Measurements from ENCODE around the gene SLC30A4. TPM values are rescaled to one million over a fixed set of nuclear protein-coding genes. Genes with fewer than 3 reads are reported as not detected.
A peak's percentile ranks its signal among the peaks of the same experiment; 100 is the strongest.
"Not testable (repeated sequence)": the region's sequence is repeated elsewhere in the genome, so short reads cannot be mapped to it uniquely, and the experiment has no call there.

SLC30A4 gene, protein sequence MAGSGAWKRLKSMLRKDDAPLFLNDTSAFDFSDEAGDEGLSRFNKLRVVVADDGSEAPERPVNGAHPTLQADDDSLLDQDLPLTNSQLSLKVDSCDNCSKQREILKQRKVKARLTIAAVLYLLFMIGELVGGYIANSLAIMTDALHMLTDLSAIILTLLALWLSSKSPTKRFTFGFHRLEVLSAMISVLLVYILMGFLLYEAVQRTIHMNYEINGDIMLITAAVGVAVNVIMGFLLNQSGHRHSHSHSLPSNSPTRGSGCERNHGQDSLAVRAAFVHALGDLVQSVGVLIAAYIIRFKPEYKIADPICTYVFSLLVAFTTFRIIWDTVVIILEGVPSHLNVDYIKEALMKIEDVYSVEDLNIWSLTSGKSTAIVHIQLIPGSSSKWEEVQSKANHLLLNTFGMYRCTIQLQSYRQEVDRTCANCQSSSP
- 4.7 TPM for total RNA-seq

DNA sequence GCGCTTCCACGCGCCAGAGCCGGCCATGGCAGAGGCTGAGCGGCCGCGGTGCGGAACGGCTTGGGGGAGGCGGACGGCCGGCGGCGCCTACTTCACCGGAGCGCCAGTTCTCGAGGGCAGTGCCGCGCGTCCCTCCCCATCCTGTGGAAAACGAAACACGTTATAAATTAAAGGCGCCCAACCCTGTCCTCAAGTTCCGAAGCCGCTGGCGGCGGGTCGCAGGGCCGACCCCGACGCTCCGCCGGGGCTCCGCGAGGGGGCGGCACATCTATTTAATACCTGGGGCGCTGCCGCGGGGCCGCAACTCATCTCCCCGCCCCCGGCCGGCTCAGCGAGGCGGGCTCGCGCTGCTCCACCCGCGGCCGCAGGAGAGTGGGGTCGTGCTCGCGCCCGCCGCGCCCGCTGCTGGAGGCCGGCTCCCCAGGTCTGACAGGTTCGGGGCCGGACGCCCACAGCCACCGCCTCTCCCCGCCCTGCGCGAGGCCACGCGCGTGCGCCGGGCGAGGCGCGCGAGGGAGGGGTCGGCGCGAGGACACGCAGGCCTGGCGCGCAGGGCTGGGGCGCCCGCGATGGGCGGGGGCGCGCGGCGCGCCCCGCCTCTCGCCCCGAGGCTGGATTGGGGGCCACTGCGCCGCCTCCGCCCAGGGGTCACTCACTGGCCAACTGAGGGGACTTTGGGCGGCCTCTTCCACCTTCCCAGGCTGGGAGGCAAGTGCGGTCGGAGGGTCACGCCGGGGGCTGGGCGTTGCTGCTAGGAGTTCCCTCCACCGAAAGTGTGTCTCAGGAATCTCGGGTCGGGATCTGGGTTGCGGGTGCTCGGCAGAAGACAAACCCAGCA lies at the start of gene SLC30A4:
Gene SLC30A4 (minus strand): TSS at position 428 of the 838 bp plus-strand sequence. CDS start 401 bp downstream, at position 27.
- DNase-seq (ENCODE audit: low spot score): peak; percentile 54

DNA sequence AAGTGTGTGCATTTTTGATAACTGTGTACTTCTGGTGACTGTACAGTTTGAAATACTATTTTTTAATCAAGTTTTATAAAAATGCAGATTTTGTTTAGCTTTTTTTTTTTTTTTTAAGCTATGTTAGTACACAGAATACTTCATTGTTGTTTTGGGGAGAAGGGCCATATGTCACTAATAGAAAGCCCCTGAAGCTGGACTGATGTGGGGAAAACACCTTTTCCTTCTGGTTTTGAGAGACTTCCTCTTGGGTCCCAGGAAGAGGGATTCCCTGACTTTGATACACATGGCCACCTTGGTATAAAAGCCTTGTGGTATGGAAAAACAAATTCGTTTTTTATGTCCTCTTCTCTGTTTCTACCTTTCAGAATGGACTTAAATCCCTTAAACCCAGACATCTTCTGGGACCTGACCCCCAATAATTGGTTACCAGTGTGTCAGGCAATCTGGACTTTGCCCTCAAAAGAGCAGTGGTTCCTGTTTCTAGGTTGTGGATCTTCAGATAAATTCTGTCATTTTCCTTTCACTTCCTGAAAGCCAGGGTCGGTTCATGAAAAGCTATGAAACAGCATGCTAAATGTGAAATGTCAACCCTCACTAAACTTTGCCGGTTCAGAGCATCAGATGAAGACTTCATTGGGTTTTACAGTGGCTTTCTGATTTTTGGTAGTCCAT lies 33.5 kb upstream of the SLC30A4 start:
- no peak for DNase-seq (ENCODE audit: low spot score)

DNA sequence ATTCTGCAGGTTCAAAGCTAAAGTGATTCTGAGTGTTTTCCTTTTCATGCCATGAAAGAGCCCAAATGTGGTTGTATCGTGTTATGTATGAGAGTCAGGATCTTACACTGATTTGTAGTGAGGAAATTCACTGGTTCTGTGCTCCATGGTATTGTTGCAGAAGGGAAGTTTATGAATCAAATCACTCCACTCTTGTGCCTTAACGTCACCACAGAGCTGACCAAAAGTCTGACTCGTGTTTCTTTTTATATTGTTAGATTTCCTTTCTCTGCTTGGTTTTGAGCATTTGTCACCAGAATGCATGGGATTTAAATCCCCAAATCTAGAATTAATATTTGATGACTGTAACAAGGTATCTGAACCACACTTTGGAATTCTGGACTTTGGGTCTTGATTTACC lies 29.1 kb upstream of the SLC30A4 start:
- no peak for DNase-seq (ENCODE audit: low spot score)

DNA sequence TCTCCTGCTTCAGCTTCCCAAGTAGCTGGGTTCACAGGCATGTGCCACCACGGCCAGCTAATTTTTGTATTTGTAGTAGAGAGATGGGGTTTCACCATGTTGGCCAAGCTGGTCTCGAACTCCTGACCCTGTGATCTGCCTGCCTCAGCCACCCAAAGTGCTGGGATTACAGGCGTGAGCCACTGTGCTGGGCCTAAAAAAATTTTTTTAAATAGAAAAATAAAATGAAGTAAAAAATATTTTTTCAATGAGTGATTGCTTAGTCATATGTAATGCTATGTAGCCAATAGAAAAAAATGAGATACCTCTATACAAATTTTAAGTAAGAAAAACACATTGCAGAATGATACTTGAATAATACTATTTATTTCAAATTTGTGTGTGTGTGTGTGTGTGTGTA lies 27.9 kb upstream of the SLC30A4 start:
- no peak for DNase-seq (ENCODE audit: low spot score)

DNA sequence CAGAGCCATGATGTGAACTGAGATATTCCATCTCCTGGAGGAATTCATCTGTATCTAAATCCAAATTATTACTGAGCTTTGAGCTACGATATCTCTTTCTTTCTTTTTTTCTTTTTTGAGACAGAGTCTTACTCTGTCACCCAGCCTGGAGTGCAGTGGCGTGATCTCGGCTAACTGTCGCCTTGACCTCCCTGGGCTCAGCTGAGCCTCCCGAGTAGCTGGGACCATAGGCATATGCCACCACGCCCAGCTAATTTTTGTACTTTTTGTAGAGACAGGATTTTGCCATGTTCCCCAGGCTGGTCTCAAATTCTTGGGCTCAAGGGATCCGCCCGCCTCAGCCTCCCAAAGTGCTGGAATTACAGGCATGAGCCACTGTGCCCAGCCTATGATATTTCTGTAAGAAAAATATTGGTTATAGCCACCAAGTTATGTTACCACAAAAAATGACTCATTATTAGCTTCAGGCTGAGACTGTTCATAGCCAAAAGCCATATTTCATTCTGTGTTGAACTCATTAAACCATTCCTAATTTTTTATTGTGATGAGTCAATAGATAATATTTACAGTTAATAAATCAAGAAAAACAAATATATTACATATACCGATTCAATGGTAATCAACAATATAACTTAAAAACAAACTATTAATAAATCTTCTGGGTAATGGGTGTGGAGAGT lies 27.1 kb upstream of the SLC30A4 start:
- DNase-seq (ENCODE audit: low spot score): no peak

DNA sequence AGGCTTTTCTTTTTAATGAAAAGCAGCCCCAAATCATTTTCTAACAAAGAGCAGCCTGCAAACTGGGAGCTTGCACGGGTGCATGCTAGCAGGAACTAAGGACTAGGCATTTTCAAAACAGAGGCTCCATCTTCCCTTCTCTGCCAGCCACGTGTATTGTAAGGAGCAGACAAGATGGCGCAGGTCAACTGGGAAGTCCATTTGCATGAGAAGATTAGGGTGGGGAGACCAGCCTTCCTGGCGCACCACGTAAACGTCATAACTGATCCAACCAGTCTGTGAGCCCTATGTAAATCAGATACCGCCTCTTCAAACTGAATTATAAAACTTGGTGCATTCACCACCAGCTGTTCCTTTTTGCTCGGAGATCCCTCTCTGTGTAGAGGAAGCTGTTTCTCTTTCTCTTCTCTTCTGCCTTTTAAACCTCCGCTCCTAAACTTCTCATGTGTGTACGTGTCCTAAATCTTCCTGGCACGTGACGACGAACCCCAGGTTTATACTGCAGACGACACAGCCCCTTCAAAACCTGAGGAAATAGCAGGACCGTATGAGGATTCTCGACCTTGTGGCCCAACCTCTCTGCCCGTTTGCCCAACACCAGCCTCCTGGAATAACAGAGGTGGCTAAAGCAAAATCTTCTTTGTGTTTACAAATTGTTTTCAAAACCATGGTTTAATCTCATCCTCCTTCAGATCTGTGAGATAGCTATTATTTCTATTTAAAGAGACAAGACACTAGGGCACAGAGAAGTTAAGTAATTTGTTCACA lies 26.4 kb upstream of the SLC30A4 start:
- DNase-seq (ENCODE audit: low spot score): no peak

DNA sequence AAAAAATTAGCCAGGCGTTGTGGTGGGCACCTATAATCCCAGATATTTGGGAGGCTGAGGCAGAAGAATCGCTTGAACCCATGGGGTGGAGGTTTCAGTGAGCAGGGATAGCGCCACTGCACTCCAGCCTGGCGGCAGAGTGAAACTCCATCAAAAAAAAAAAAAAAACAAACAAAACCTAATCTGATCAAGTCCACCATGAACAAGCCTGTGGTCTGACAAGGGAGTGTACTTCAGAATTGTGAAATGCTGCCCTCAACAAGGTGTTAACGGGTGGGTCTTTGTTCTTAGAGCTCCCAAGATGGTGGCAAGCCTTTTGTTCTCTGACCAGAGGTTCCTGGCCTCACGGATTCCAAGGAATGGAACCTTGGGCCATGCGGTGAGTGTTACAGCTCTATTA lies 24.2 kb upstream of the SLC30A4 start:
- DNase-seq (ENCODE audit: low spot score): no peak

DNA sequence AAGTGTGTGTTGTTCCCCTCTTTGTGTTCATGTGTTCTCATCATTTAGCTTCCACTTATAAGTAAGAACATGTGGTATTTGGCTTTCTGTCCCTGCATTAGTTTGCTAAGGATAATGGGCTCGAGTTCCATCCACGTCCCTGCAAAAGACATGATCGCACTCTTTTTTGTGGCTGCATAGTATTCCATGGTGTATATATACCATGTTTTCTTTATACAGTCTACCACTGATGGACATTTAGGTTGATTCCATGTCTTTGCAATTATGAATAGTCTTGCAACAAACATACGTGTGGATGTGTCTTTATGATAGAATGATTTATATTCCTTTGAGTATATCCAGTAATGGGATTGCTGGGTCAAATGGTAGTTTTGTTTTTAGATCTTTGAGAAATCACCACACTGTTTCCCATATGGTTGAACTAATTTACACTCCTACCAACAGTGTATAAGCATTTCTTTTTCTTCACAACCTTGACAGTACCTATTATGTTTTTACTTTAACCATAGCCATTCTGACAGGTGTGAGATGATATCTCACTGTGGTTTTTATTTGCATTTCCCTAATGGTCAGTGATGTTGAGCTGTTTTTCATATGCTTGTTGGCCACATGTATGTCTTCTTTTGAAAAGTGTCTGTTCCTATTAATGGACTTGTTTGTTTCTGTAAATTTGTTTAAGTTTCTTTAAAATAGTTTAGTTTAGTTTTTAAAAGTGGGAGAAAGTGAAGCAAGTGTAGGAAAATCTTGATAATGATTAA lies 21.9 kb upstream of the SLC30A4 start:
- no peak for DNase-seq (ENCODE audit: low spot score)

DNA sequence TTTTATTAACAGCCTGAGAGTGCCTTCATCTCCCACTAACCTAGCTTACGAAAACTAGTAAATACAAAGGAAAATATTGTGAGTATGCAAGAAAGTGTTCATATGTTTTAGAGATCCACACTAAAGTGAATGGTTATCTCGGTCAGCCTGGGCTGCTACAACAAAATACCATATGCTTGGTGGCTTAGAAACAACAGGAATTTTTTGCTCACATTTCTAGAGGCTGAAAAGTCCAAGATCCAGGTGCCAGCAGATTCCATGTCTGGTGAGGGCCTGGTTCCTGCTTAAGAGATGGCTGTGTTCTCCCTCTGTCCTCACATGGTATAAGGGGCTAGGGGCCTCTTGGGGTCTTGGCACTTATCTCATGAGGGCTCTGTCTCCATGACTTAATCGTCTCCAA lies 20.5 kb upstream of the SLC30A4 start:
- no peak for DNase-seq (ENCODE audit: low spot score)

DNA sequence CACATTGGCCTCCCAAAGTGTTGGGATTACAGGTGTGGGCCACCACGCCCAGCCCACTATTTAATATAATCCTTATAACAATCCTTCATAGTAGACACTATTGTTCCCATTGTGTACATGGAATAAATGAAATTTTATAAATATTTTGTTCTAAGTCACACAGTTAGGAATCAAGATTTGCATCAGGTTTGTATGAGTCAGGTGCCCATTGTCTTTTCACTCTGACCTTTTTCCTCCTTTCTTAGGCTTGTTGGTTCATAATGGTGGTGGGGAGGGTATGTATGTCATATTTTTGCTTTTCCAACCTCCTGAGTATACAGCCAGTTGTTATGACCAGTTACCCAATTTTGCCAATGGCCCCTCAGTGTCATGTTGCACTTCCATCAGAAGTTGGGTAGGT lies 18.0 kb upstream of the SLC30A4 start:
- DNase-seq (ENCODE audit: low spot score): no peak

DNA sequence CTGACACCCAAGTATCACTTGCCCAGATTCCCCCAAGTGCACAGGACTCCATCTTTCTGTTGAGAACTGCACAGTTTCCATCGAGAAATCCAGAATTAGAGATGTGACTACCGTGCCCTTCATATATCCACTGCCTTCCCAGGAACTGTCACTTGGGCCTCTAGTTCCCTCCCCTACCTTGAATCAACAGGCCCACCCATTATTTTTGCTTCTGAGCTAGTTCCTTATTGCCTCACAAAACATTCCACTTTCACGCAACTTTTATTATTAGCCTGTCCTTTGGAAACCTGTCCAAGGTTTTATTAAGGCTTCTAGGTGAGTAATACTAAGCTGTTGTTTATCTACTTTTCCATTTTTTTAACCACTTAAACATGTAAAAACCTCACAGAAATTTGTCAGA lies 17.1 kb upstream of the SLC30A4 start:
- no peak for DNase-seq (ENCODE audit: low spot score)

DNA sequence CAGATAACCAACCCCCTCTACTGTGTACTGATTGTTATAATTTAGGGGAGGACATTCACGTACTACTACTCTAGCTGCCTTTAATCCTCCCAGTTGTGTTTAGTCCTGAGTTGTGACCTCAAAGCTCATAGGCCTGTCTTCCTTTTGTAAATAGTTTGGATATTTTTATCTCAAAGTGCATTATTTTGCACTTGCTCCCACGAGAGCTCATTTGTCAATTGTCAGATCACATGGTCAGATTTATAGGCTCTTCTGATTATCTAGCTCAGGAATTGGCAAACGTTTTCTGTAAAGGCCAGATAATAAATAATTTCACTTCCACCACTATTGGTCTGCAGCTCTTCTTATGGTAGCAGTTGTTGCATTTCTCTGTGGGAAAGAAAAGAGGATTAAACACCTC lies 14.4 kb upstream of the SLC30A4 start:
- no peak for DNase-seq (ENCODE audit: low spot score)

DNA sequence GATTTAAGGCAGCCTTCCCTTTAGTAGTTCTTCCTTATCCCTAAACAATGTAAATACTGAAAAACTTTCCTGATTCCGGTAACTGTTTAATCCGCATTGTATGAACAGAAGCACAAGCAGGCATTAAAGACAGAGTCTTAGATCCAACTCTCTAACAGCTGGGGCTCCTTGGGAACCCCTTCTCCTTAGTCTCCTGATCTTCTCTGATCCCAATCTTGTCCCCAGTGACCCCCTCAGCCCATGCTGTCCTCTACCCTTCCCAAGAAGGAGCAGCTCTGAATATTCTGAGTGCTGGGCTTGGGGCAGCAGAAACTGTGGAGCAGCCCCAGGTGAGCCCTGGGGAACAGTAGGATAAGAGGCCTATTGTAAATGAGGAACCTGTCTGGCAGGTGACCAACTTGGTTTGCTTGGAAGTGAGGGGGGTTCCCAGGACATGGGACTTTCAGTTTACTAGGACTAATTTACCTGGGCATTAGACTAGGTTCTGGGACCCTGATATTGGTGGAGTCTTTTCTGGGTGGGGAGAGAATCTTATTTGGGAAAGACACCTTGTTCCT lies 13.0 kb upstream of the SLC30A4 start:
- no peak for DNase-seq (ENCODE audit: low spot score)

DNA sequence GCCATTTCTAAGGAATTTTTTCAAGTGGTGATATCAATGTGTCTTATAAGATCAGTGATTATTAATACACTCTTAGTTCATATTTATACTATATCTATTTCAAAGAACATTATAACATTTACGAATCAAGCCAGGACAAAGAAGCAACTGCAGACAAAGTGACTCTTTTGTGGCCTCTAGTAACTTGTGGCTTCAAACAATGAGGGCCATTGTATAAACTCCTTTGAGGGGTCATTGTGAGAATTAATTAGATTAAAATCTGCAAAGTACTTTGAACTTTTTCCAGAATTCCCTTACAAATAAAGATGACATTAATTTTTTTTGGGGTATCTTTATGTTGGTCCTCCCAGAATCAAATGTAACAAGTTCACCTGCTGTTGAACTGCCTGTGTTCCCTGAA lies 12.3 kb upstream of the SLC30A4 start:
- no peak for DNase-seq (ENCODE audit: low spot score)

DNA sequence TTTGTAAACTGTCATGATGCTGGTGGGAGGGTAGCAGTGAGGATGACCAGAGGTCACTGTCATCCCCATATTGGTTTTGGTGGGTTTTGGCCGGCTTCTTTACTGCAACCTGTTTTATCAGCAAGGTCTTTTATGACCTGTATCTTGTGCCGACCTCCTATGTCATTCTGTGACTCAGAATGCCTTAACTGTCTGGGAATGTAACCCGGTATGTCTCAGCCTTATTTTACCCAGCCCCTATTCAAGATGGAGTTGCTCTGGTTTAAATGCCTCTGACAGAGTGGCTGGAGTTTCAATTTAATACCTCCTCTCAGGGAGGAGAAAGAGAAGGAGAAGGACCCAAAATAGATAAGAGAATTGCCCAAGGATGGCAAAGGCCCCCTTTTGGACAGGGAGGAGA lies 10.3 kb upstream of the SLC30A4 start:
- DNase-seq (ENCODE audit: low spot score): not testable (repeated sequence)

DNA sequence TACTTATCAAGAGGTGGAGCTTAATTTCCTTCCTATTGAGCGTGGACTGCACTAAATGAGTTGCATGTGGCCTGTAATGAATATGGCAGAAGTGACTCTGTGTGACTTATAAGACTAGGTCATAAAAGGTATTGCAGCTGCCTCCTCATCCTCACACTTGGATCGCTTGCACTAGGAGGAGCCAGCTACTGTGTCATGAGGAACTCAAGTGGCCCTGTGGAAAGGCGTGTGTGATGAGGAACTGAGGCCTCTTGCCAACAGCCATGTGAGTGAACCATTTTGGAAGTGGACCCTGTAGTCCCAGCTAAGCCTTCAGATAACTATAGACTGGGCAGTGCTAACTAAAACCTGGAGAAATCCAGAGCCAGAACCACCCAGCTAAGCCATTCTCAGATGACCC lies 7.1 kb upstream of the SLC30A4 start:
- DNase-seq (ENCODE audit: low spot score): no peak

DNA sequence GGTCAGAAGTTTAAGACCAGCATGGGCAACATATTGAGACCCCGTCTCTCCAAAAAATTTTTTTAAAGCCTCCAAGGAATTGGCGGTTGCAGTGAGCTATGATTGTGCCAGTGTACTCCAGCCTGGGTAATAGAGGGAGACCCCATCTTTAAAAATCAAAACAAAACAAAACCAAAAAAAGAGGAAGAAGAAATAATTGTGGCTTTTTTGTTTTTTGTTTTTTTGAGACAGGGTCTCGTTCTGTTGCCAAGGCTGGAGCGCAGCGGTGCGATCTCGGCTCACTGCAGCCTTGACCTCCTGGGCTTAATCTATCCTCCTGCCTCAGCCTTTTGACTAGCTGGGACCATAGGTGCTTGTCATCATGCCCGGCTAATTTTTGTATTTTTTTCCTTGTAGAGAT lies 4.5 kb upstream of the SLC30A4 start:
- no peak for DNase-seq (ENCODE audit: low spot score)

DNA sequence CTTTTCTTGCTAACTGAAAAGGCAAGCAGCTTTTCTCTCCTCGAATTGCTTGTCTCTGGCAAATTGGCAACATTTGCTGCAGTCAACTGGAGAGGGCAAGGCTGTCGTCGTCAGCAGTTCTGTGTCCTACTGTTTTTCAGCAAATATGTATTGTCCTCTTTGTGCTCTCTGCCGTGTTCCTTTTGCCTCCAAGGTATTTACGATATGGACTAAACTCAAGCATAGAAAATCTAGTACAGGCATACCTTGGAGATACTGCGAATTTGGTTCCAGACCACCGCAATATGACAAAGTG lies 558 bp upstream of the SLC30A4 start:
- no peak for DNase-seq (ENCODE audit: low spot score)

DNA sequence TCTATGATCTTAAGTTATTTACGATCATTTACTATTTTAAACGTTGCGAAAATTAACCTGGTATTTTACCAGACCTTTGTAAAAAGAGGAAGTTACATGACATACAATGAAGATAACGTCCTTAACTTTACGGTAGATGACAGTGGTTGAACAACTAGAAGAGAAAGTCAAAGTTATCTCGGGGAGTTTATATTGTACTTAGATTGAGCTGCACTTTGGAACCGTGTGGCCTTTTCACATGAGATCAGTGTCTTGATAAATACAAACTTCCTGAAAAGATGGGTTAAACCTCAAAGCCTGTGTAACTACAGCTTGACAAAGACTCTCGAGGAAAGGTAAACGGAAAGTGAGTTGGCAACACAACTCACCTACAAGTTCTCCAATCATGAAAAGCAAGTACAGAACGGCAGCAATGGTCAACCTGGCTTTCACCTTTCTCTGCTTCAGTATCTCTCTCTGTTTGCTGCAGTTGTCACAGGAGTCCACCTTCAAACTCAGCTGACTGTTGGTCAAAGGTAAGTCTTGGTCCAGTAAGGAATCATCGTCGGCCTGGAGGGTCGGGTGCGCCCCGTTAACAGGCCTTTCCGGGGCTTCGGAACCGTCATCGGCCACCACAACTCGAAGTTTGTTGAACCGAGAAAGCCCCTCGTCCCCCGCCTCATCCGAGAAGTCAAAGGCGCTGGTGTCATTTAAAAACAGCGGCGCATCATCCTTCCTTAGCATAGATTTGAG lies 793 bp downstream of the SLC30A4 start:
- peak; percentile 14 for DNase-seq (ENCODE audit: low spot score)

Measured in mucosa of gallbladder (tissue), 1 donor.